HepG2 (cell line): ENCODE data around the gene L3MBTL1. TPM values are rescaled to one million over a fixed set of nuclear protein-coding genes. Genes with fewer than 3 reads are reported as not detected.

Experiments
- AHR ChIP-seq: IDR thresholded peaks from 2 replicates; pipeline ENCODE4 v1.6.1; 2018; ENCODE audit warnings: missing genetic modification reagents, missing compliant biosample characterization
- ATF2 ChIP-seq: sonication (generic); formaldehyde crosslinking; IDR thresholded peaks from 2 replicates; pipeline ENCODE4 v1.4.0; 2020; ENCODE audit warnings: missing genetic modification reagents
- HOXA5 ChIP-seq: sonication (generic); formaldehyde crosslinking; IDR thresholded peaks from 2 replicates; pipeline ENCODE4 v1.4.0; 2020; ENCODE audit warnings: missing genetic modification reagents
- NAIF1 ChIP-seq: sonication (generic); formaldehyde crosslinking; IDR thresholded peaks from 2 replicates; pipeline ENCODE4 v1.5.0; 2020; ENCODE audit warnings: mild to moderate bottlenecking, missing genetic modification reagents, borderline replicate concordance
- NR2F1 ChIP-seq, 2 experiments: fragments of 450-650 bp in 1 of 2; formaldehyde crosslinking in 1 of 2; IDR thresholded peaks; 2 replicates each; pipeline versions ENCODE4 v1.5.0 to v1.6.1; 2016 to 2020; ENCODE audit warnings: mild to moderate bottlenecking in 1 of 2, missing compliant biosample characterization in 1 of 2, missing genetic modification reagents in 1 of 2, moderate library complexity in 1 of 2
- PHB2 ChIP-seq: fragments of 450-650 bp; IDR thresholded peaks from 2 replicates; pipeline ENCODE4 v1.6.1; 2018; ENCODE audit not compliant: partially characterized antibody
- POLR2AphosphoS2 ChIP-seq: IDR thresholded peaks from 2 replicates; pipeline ENCODE4 v1.6.1; 2011; ENCODE audit warnings: low read depth, low read length, improper control_type of control experiment
- SRSF1 ChIP-seq: fragments of 200-400 bp; formaldehyde crosslinking; optimal IDR thresholded peaks from 2 replicates; pipeline ENCODE3; 2017; ENCODE audit warnings: mild to moderate bottlenecking, low read depth, low read length, moderate library complexity
- SRY ChIP-seq: sonication (generic); formaldehyde crosslinking; IDR thresholded peaks from 2 replicates; pipeline ENCODE4 v1.8.0; 2022; ENCODE audit warnings: mild to moderate bottlenecking, missing genetic modification reagents
- TARDBP ChIP-seq: sonication (generic); formaldehyde crosslinking; IDR thresholded peaks from 2 replicates; pipeline ENCODE4 v1.8.0; 2022; ENCODE audit warnings: mild to moderate bottlenecking, missing genetic modification reagents
- THAP9 ChIP-seq: sonication (generic); formaldehyde crosslinking; IDR thresholded peaks from 2 replicates; pipeline ENCODE4; 2020; ENCODE audit warnings: missing genetic modification reagents, mild to moderate bottlenecking, borderline replicate concordance
- XBP1 ChIP-seq: sonication (generic); formaldehyde crosslinking; IDR thresholded peaks from 2 replicates; pipeline ENCODE4 v1.5.0; 2020; ENCODE audit warnings: missing genetic modification reagents
- XRCC5 ChIP-seq: fragments of 200-400 bp; formaldehyde crosslinking; optimal IDR thresholded peaks from 2 replicates; pipeline ENCODE3; 2017; ENCODE audit warnings: mild to moderate bottlenecking, low read length
- ZBTB7A ChIP-seq: sonication (generic); formaldehyde crosslinking; IDR thresholded peaks from 2 replicates; pipeline ENCODE4 v1.8.0; 2022; ENCODE audit warnings: mild to moderate bottlenecking, missing genetic modification reagents
- ZFP82 ChIP-seq: sonication (generic); formaldehyde crosslinking; IDR thresholded peaks from 2 replicates; pipeline ENCODE4 v1.5.1; 2020; ENCODE audit warnings: mild to moderate bottlenecking, missing genetic modification reagents, borderline replicate concordance
- ZNF138 ChIP-seq: sonication (generic); formaldehyde crosslinking; IDR thresholded peaks from 2 replicates; pipeline ENCODE4 v1.5.0; 2020; ENCODE audit warnings: mild to moderate bottlenecking, low read depth, missing genetic modification reagents
- ZNF350 ChIP-seq: sonication (generic); formaldehyde crosslinking; IDR thresholded peaks from 2 replicates; pipeline ENCODE4 v1.4.0; 2020; ENCODE audit warnings: mild to moderate bottlenecking, low read depth, missing genetic modification reagents, borderline replicate concordance
- ZNF530 ChIP-seq: sonication (generic); formaldehyde crosslinking; IDR thresholded peaks from 2 replicates; pipeline ENCODE4 v1.5.0; 2020; ENCODE audit warnings: low read depth, mild to moderate bottlenecking, missing genetic modification reagents
- ZNF567 ChIP-seq: sonication (generic); formaldehyde crosslinking; IDR thresholded peaks from 2 replicates; pipeline ENCODE4 v1.8.1; 2023; ENCODE audit warnings: mild to moderate bottlenecking, missing genetic modification reagents, borderline replicate concordance
- ZNF740 ChIP-seq: sonication (generic); formaldehyde crosslinking; IDR thresholded peaks from 2 replicates; pipeline ENCODE4 v1.4.0; 2020; ENCODE audit warnings: missing genetic modification reagents
- ZNF878 ChIP-seq: sonication (generic); formaldehyde crosslinking; IDR thresholded peaks from 2 replicates; pipeline ENCODE4 v1.8.1; 2023; ENCODE audit warnings: mild to moderate bottlenecking, missing genetic modification reagents, moderate library complexity
- ZSCAN30 ChIP-seq: sonication (generic); formaldehyde crosslinking; IDR thresholded peaks from 2 replicates; pipeline ENCODE4 v1.5.0; 2020; ENCODE audit warnings: mild to moderate bottlenecking, missing genetic modification reagents
- polyA plus RNA-seq, 8 experiments: library from polyadenylated mRNA; depleted of rRNA in 3 of 8; stranded (reverse) in 7 of 8; unstranded in 1 of 8; fragments of >200 nt; fragmentation: Illumina TruSeq in 4 of 8; extraction: Trizol in 4 of 8; gene quantifications; 2 replicates each; pipeline versions ENCODE4 v1.2.1 to v1.2.3, GENCODE V29; 2011 to 2016; ENCODE audit warnings: low read depth in 4 of 8, missing spikeins in 1 of 8, mixed read lengths in 1 of 8; ENCODE audit not compliant: insufficient read depth in 1 of 8
- total RNA-seq, 5 experiments: library from RNA; depleted of rRNA; stranded (reverse); fragments of >200 nt; fragmentation: Illumina TruSeq; extraction: Trizol; gene quantifications; 2 replicates each; pipeline ENCODE4 v1.2.3, GENCODE V29; 2016; ENCODE audit warnings: low read depth in 1 of 5
- TF ChIP-seq, protein P1 (sequence below): sonication (generic); formaldehyde crosslinking; IDR thresholded peaks from 2 replicates; pipeline ENCODE4 v1.5.1; 2020; ENCODE audit warnings: mild to moderate bottlenecking, moderate library complexity, missing genetic modification reagents

L3MBTL1 gene
- total and polyA plus RNA-seq, 2 of the 13 experiments (the other 11 are each of a cell fraction or from before 2014, with no cell fraction given) = 9.0 to 17.8 TPM

- TF ChIP-seq ATF2 (CRISPR knock-in tag) (peak; percentile 95), ZNF138 (CRISPR knock-in tag) (0 out of 2 replicates have a peak, but pooled peaks have one; percentile 64), PHB2 (no peak), TARDBP (peak; percentile 86; the same call in 1 of the 2 replicates), ZSCAN30 (CRISPR knock-in tag) (no peak; the same call in 1 of the 2 replicates), POLR2AphosphoS2 (no peak), NR2F1 (CRISPR knock-in tag; IDR thresholded peaks at IDR 0.05) (0 out of 4 replicates have a peak, but pooled peaks of 1 of the 2 experiments have one; percentile 4), XBP1 (CRISPR knock-in tag) (peak; percentile 91; the same call in 1 of the 2 replicates), ZFP82 (CRISPR knock-in tag) (peak; percentile 90), ZBTB7A (peak; percentile 87), HOXA5 (CRISPR knock-in tag) (peak; percentile 36; the same call in 1 of the 2 replicates), AHR (peak; percentile 82), ZNF740 (CRISPR knock-in tag) (peak; percentile 22; the same call in 1 of the 2 replicates), ZNF350 (CRISPR knock-in tag) (peak; percentile 89), SRY (CRISPR knock-in tag) (peak; percentile 91), THAP9 (CRISPR knock-in tag) (peak; percentile 83), ZNF567 (CRISPR knock-in tag) (no peak; the same call in 1 of the 2 replicates), ZNF530 (CRISPR knock-in tag) (no peak), SRSF1 (peak; percentile 97), XRCC5 (peak; percentile 87), NAIF1 (CRISPR knock-in tag) (peak; percentile 88; the same call in 1 of the 2 replicates), ZNF878 (no peak)
- TF ChIP-seq, protein P1, sequence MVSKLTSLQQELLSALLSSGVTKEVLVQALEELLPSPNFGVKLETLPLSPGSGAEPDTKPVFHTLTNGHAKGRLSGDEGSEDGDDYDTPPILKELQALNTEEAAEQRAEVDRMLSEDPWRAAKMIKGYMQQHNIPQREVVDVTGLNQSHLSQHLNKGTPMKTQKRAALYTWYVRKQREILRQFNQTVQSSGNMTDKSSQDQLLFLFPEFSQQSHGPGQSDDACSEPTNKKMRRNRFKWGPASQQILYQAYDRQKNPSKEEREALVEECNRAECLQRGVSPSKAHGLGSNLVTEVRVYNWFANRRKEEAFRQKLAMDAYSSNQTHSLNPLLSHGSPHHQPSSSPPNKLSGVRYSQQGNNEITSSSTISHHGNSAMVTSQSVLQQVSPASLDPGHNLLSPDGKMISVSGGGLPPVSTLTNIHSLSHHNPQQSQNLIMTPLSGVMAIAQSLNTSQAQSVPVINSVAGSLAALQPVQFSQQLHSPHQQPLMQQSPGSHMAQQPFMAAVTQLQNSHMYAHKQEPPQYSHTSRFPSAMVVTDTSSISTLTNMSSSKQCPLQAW (CRISPR knock-in tag) = peak; percentile 93
Observed at GRCh38 chr20:43590392-43591303, 83.2 kb downstream of the L3MBTL1 start, which contains the start of gene IFT52 (continued).
